Endothelial cell of umbilical vein (primary cell): ENCODE results near the gene CFAP43. TPM values are rescaled to one million over a fixed set of nuclear protein-coding genes. Genes with fewer than 3 reads are reported as not detected.

Experiments used
- BruUV-seq: library from RNA; stranded (reverse); fragments of 400-500 nt; replicated peaks from 2 replicates; lab custom pipeline; 2021; lab: Mats Ljungman, UMichigan
- CTCF ChIA-PET: fragments of 300-600, 350-600 bp; sonication (Branson Sonifier 250); formaldehyde crosslinking; loops from one replicate; lab custom pipeline; 2021; ENCODE audit warnings: antibody characterized with exemption, inconsistent platforms; lab: Charles Lee
- POLR2A ChIA-PET: fragments of 300-600, 350-600 bp; sonication (Branson Sonifier 250); formaldehyde crosslinking; loops from one replicate; lab custom pipeline; 2021; ENCODE audit warnings: antibody characterized with exemption, inconsistent platforms; lab: Charles Lee
- DNase-seq: peaks from one replicate; pipeline ENCODE4 v3.0.0-alpha.2; 2011; ENCODE audit warnings: low read depth, low spot score
- FAIRE-seq: peaks from 2 replicates; lab custom pipeline; 2011; peaks lifted over from hg19 to GRCh38; lab: Jason Lieb, UNC
- H2AFZ ChIP-seq: 2 replicates; pipeline ENCODE4 v1.6.0; 2012; ENCODE audit warnings: low read depth, low read length, control low read depth, inconsistent platforms
- H3K27ac ChIP-seq: 2 replicates; pipeline ENCODE4 v1.5.1; 2011; ENCODE audit warnings: low read depth, mild to moderate bottlenecking, control low read depth, low read length, moderate library complexity; ENCODE audit not compliant: insufficient read depth
- H3K27me3 ChIP-seq, 2 experiments: 2 replicates each; pipeline versions ENCODE4 v1.6.0 to v1.6.1; 2011; ENCODE audit warnings: low read length in 2 of 2, mixed read lengths in 1 of 2; ENCODE audit not compliant: control insufficient read depth in 2 of 2, insufficient read depth in 2 of 2
- H3K36me3 ChIP-seq, 2 experiments: 2 replicates in 1 of 2; 3 replicates in 1 of 2; pipeline ENCODE4 v1.5.1; 2011; ENCODE audit warnings: low read length in 2 of 2, mild to moderate bottlenecking in 1 of 2, moderate library complexity in 1 of 2; ENCODE audit not compliant: control insufficient read depth in 2 of 2, insufficient read depth in 2 of 2; ENCODE audit errors: extremely low read depth in 1 of 2
- H3K4me1 ChIP-seq: 3 replicates; pipeline ENCODE4 v1.5.1; 2011; ENCODE audit warnings: mild to moderate bottlenecking, low read length; ENCODE audit not compliant: control insufficient read depth, insufficient read depth; ENCODE audit errors: extremely low read depth
- H3K4me2 ChIP-seq: 2 replicates; pipeline ENCODE4 v1.6.1; 2011; ENCODE audit warnings: low read length, control low read depth, mixed read lengths; ENCODE audit not compliant: insufficient read depth
- H3K4me3 ChIP-seq, 3 experiments: fragments of 200-600 bp in 1 of 3; sonication (generic), shearing (Covaris generic) in 1 of 3; replicated peaks in 1 of 3; 2 replicates each; pipeline ENCODE4 v1.5.1; 2011 to 2016; ENCODE audit warnings: control low read depth in 3 of 3, low read length in 3 of 3, mild to moderate bottlenecking in 2 of 3, inconsistent platforms in 1 of 3, low read depth in 1 of 3, moderate library complexity in 1 of 3; ENCODE audit not compliant: insufficient read depth in 1 of 3
- H3K79me2 ChIP-seq: 2 replicates; pipeline ENCODE4 v1.6.0; 2012; ENCODE audit warnings: low read length, inconsistent platforms; ENCODE audit not compliant: control insufficient read depth, insufficient read depth
- H3K9ac ChIP-seq: replicated peaks from 2 replicates; pipeline ENCODE3; 2011; ENCODE audit warnings: low read length, control low read depth; ENCODE audit not compliant: insufficient read depth; ENCODE audit errors: extremely low read depth
- H3K9me1 ChIP-seq: replicated peaks from 3 replicates; pipeline ENCODE4 v1.6.0; 2011; ENCODE audit warnings: mild to moderate bottlenecking, low read length; ENCODE audit not compliant: control insufficient read depth, insufficient read depth; ENCODE audit errors: extremely low read depth
- H3K9me3 ChIP-seq: replicated peaks from 2 replicates; pipeline ENCODE4 v1.5.1; 2012; ENCODE audit warnings: low read length, inconsistent platforms; ENCODE audit not compliant: control insufficient read depth, insufficient read depth
- H4K20me1 ChIP-seq: replicated peaks from 2 replicates; pipeline ENCODE3; 2011; ENCODE audit warnings: mild to moderate bottlenecking, low read length; ENCODE audit not compliant: control insufficient read depth, insufficient read depth; ENCODE audit errors: extremely low read depth
- EZH2 ChIP-seq: IDR thresholded peaks from 2 replicates; pipeline ENCODE4 v1.6.1; 2012; ENCODE audit warnings: borderline replicate concordance, low read depth, mild to moderate bottlenecking, moderate library complexity, low read length, inconsistent platforms; ENCODE audit not compliant: severe bottlenecking
- GATA2 ChIP-seq: IDR thresholded peaks from 2 replicates; pipeline ENCODE4 v1.7.0; 2011; ENCODE audit warnings: low read depth, mild to moderate bottlenecking, moderate library complexity, mixed read lengths, low read length; ENCODE audit not compliant: insufficient read length, insufficient read depth
- POLR2A ChIP-seq: IDR thresholded peaks from 2 replicates; pipeline ENCODE4 v1.6.1; 2012; ENCODE audit warnings: low read depth, mild to moderate bottlenecking, control low read depth, low read length
- POLR2AphosphoS5 ChIP-seq: IDR thresholded peaks from 2 replicates; pipeline ENCODE4 v1.6.1; 2012; ENCODE audit warnings: low read depth, mild to moderate bottlenecking, control low read depth, low read length, moderate library complexity; ENCODE audit not compliant: insufficient read depth
- dilution Hi-C: fragments of 300-500 bp; cut with MboI; formaldehyde crosslinking; loops from one replicate; pipeline ENCODE4 v1.15.0; 2019; ENCODE audit warnings: low sequenced_read_pairs; ENCODE audit not compliant: extremely low pct_ligation_motif_present
- intact Hi-C: fragments of 100-400 bp; cut with micrococcal nuclease; formaldehyde crosslinking; loops from one replicate; pipeline ENCODE4 v1.10.0; 2022
- polyA plus RNA-seq, 4 experiments: library from polyadenylated mRNA; depleted of rRNA in 3 of 4; stranded (reverse) in 3 of 4; unstranded in 1 of 4; fragments of >200 nt; gene quantifications; 2 replicates each; pipeline versions ENCODE4 v1.2.1 to v1.2.3, GENCODE V29; 2011 to 2012; ENCODE audit warnings: missing spikeins in 1 of 4
- total RNA-seq: library from RNA; stranded (reverse); gene quantifications from 2 replicates; pipeline ENCODE4 v1.2.3, GENCODE V29; 2021
- TF ChIP-seq, protein P1 (sequence below): IDR thresholded peaks from 2 replicates; pipeline ENCODE4 v1.6.1; 2011; ENCODE audit not compliant: insufficient read depth, insufficient read length

The CFAP43 gene
- total and polyA plus RNA-seq, 2 donors (not counting 3 experiments of a cell fraction or from before 2014, with no cell fraction given), result 0.04 TPM; not detected in 1

DNA sequence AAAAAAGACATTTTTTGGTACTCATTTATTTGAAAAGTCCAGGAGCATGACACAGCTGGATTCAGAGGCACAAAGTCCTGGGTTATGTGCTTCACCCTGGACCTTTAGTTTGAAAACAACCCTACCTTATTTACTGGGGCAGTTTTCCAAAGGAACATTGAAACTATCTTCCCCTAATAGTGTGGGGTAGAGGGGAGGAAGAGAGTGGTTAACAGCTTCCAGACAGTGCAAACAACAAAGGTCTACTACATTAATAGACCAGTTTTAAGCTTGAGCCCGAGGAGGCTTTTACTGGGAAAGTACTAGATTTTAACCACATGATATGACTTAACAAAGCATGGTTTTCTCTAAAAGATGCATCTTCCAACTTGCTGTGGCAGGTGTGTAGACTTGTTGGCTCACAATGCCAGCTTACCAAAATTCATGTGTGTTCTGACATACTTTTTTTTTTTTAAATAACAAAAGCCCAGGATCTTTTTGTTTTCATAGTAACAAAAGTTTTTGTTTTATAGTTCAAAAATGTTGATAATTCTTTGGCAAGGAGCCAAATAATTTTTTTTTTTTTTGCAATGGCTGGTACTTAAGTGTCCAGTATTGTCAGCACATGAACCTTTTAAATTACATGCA lies 24.3 kb upstream of the CFAP43 start:
- peaks cover 55% of the 10 kb centered on the region for H3K79me2 ChIP-seq
- H3K9ac ChIP-seq, result peak overlapping the region; percentile 98
- POLR2A ChIA-PET, result interaction anchor here (2.0 kb wide), 1 partner anchor 13 kb away, joined by 9 read pairs; the partner anchor contains the start of gene GSTO2
- CTCF ChIA-PET, result interaction anchor here (0.7 to 3.2 kb wide), 4 partner anchors 18 to 212 kb away, joined by 3 to 28 read pairs (median 5); no protein-coding TSS in a partner anchor
- no peaks in the 10 kb centered on the region for H3K9me1 ChIP-seq
- peak overlapping the region; percentile 65 to 99 (median 82) for H3K4me3 ChIP-seq
- H3K27me3 ChIP-seq, result no peaks in the 10 kb centered on the region
- intact Hi-C loops (loop anchor here (2.0 to 5.0 kb wide), 3 partner anchors 136 to 369 kb away; no protein-coding TSS in a partner anchor), dilution Hi-C loops (no loop called here)
- no peaks in the 10 kb centered on the region for H3K9me3 ChIP-seq
- H2AFZ ChIP-seq, result no peak overlapping the region
- no peak for TF ChIP-seq GATA2
- TF ChIP-seq, protein P1, sequence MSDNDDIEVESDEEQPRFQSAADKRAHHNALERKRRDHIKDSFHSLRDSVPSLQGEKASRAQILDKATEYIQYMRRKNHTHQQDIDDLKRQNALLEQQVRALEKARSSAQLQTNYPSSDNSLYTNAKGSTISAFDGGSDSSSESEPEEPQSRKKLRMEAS, result no peak
- no peak for TF ChIP-seq POLR2AphosphoS5
- no peak for TF ChIP-seq POLR2A
- no peak for TF ChIP-seq EZH2
- no TSS peak for BruUV-seq
- DNase-seq (peak; percentile 65), FAIRE-seq (no peak)
- peak overlapping the region; percentile 99 for H3K27ac ChIP-seq
- H3K36me3 ChIP-seq, result peaks cover 6 to 10% of the 10 kb centered on the region in 2 experiments
- H3K4me2 ChIP-seq, result peak overlapping the region; percentile 99
- H4K20me1 ChIP-seq, result no peaks in the 10 kb centered on the region
- peaks cover 61% of the 10 kb centered on the region for H3K4me1 ChIP-seq
